GM21786 (cell line): ENCODE measurements around the gene LRRC45.

ENCODE experiments used
- ATAC-seq: cut with Tn5 transposase; IDR thresholded peaks from one replicate; pipeline ENCODE4 v1.9.1; 2021; ENCODE audit not compliant: unreplicated experiment

LRRC45 gene

GRCh38 chr17:82050152-82050760 is 27.2 kb downstream of the LRRC45 start:
- ATAC-seq, result no peak

- ATAC-seq, result peak; percentile 15
Measured at GRCh38 chr17:82050761-82051641, 27.9 kb downstream of the LRRC45 start.

DNA sequence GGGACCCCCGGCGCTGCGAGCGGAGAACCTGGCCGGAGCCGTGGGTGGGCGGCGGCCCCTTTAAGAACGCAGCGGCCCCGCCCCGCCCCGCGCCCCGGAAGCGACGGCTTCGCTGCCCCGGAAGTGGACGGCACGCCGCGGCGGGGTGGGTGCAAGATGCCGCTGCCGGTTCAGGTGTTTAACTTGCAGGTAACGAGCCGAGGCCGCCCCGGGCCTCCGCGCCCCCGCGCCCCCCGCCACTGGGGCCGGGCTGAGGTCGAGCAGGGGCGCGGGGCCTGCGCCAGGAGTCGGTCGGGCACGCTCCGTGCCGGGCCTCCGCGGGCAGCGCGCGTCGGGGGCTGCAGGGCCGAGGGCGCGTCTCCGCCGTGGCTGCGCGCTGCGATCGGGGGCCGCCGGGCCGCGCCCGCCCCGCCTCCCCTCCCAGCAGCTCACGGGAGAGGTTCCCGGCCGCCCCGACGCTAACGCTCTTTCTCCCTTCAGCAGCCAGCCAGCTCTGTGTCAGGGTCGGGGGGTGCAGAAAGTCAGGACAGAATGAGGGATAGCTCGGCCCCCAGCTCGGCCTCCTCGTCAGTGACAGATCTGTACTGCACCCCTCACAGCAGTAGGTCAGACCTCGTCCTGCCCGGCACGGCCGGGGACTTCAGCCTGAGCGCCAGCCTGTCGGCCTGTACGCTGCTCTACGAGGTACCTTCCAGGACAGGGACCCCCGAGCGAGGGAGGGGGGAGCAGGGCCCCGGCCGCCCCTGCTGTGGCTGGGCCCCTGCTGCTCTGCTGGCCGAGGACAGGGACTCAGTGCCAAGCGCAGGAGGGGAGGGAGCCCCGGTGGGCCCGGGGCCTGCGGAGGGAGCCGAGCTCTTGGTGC is 28.9 kb downstream of the LRRC45 start, which contains the start of the genes GPS1 and RFNG:
GPS1 (plus strand) TSS at position 123 of the 862 bp plus-strand sequence; CDS start at position 157, 34 bp downstream.
RFNG (minus strand) TSS at position 36 of the 862 bp plus-strand sequence. CDS start 45 bp downstream, outside the sequence.
- ATAC-seq, result peak; percentile 64

DNA sequence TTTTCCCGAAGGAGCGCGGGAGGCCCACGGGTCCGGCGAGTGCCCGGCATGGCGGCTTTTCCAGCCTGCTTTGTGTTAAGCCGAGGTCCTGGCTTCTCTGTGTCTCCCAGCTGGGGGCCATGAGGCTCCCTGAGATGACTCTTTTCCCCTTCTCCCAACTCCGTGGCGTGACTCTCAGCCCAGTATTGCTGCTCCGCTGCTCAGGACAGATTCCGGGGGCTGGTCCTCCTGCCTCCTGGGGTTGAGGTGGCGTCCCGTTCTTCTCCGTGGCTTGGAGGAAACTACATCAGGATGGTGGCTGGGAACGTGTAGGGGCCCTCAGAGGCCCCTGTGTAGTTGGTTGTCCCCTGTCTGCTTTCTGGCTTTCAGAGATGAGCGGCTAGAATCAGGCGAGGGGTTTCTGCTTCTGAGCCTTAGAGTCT is 29.5 kb downstream of the LRRC45 start:
- no peak for ATAC-seq

DNA sequence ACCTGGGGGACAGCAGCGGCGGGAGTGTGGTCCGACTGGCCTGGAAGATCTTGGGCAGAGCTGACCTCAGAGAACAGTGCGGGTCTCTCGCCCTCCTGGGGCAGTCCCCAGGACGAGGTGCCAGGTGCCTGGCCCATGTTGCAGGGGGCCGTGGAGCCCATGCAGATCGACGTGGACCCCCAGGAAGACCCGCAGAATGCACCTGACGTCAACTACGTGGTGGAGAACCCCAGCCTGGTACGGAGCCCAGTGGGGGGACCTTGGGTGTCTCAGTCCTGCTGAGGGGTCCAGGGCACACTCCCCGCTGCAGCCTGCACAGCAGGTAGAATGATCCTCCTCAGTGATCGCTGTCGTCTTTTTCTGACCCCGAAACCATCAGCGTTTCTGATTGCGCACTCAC is 30.0 kb downstream of the LRRC45 start:
- ATAC-seq, result no peak

DNA sequence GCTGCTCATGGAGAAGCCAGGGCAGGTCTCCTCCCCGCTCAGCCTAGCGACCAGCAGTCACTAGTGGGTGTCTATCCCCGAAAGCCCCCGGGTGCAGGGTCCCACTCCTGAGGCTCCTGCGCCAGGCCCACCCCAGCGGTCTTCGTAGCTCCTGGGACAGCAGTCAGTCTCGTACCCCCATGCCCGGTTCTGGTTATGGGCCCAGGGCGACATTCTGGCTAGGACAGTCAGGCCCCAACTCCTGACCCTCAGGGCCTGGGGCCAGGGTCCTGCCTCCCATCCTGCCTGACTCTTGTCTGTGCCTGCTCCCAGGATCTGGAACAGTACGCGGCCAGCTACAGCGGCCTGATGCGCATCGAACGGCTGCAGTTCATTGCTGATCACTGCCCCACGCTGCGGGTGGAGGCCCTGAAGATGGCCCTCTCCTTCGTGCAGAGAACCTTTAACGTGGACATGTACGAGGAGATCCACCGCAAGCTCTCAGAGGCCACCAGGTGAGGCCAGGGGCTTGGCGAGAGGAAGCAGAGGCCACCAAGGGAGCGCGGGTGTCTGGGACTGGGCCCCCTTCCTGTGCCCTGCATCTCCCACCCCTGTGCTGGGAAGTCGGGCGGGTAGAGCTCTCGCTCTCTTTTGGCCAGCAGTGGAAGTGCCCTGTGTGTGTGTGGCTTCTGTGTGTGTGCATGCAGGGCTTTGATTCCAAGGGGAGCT is 30.6 kb downstream of the LRRC45 start:
- no peak for ATAC-seq

GRCh38 chr17:82054351-82055022 is 31.4 kb downstream of the LRRC45 start:
- ATAC-seq, result no peak

DNA sequence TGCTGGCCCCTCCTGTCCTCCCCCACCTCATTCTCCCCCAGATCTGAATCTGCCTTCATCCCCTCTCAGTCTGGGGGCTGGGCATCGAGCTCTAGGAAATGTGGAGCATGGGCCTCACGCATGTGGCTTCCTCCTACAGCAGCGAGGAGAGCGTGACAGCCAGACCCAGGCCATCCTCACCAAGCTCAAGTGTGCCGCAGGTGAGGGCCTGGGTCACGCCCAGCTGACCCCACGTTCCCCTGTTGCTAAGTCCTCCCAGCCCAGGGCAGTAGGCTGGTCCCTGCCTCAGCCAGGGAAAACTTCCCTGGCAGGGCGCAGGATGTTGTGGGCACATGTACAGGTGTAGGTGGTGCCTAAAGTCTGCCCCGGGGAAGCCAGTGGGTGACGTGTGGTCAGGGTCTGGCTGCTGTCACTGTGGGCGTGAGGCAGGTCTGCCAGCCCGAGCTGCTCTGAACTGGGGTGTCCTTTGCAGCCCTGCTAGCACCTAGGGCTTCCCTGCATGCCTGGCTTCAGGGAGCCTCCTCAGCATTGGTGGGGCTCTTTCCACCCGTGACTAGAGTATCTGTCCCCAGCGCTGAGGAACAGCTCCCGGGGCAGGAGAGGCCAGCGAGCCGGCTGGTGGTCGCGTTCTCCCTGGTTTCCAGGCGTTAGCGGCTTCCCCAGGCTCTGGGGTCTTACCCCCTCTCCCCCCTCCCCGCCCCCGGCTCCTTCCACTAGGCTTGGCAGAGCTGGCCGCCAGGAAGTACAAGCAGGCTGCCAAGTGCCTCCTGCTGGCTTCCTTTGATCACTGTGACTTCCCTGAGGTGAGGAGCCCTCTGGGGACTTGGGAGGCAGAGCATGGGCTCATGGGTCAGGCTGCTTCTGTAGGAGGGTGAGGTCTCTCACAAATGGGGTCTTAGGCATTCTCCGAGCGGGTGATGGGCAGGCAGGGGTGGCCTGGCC is 32.2 kb downstream of the LRRC45 start:
- ATAC-seq, result no peak

GRCh38 chr17:82055965-82056728 is 33.0 kb downstream of the LRRC45 start:
- no peak for ATAC-seq

DNA sequence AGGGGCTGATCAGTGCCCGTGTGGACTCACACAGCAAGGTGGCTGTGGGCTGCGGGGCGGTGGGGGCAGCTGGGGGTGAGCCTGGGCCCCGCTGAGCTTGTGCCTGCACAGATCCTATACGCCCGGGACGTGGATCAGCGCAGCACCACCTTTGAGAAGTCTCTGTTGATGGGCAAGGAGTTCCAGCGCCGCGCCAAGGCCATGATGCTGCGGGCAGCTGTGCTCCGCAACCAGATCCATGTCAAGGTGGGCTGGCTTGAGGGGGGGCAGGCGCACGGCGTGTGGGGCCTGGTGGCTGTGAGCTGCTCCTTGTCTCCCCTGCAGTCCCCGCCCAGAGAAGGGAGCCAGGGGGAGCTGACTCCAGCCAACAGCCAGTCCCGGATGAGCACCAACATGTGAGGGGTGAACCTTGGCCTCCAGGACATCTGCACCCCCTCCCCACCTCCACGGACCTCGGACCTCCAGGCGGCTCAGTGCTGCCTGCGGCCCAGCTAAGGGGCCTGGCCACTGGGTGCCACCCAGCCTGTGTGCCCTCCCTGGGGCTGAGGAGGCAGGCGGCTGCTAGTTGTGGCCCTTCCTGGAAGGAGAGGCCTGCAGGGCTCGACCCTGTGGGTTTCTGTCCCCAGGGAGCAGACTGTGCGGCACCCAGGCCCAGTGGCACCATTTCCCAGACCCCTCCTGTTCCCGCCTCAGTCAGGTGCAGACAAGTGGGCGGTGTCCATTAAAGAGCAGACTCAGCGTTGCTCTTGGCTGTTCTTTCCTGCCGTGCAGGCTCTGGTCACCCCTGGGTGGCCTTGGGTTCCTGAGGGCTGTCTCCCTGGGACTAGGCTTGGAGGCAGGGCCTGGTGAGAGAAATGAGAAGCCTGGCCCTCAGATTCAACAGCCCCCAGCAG is 33.9 kb downstream of the LRRC45 start:
- no peak for ATAC-seq

DNA sequence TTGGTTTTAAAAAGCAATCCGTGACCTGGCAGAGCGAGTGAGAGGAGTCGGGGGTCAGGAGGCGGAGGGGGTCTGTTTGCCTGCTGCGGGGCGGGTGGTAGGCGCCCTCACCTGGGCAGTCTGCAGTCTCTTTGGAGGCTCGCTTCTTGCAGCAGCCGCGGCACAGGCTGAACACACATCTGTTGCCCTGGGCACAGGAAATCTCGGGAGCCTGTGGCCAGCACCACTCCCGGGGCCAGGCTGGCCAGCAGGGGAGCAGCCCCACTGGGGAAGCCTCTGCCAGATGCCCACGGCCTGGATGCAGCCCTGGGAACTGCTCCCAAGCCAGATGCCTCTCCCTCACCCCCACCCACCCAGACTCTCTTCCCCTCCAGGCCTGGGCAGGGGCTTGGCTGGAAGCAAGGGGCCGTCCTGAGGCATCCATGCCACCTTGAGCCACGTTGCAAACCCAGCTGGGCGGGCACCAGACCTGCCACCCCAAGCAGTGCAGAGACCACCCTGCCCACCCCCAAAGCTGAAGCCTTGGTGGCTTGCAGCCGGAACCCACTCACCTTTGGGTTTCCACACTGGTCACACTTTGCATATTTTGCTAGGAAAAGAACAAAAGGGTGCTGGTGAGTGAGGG is 35.2 kb downstream of the LRRC45 start:
- ATAC-seq, result no peak

GRCh38 chr17:82058855-82059249 is 35.7 kb downstream of the LRRC45 start:
- ATAC-seq, result no peak

GRCh38 chr17:82059272-82060000 is 36.3 kb downstream of the LRRC45 start:
- ATAC-seq, result no peak

DNA sequence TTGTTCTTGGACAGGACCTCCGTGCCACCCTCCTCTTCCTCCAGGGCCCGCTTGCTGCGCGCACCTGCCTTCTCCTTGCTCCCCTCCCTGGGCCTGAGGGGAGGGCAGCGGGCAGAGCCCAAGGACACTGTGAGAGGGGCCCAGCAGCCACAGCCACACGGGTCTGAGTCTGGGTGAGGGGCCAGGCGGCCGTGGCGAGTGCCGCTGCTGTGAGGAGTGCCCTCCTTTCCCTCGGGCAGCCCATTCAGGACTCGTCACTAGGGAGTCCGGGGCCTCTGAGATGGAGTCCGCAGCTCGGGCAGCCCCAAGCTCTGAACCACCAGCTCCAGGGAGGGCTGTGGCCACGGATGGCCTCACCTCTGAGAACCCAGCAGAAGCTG is 36.9 kb downstream of the LRRC45 start:
- no peak for ATAC-seq

GRCh38 chr17:82060614-82061013 is 37.5 kb downstream of the LRRC45 start:
- no peak for ATAC-seq
